ENCODE results near the gene GPR85. TPM values are rescaled to one million over a fixed set of nuclear protein-coding genes. Genes with fewer than 3 reads are reported as not detected.

Gene GPR85
- total RNA-seq, 1 experiment from 2014 or later: not detected

DNA sequence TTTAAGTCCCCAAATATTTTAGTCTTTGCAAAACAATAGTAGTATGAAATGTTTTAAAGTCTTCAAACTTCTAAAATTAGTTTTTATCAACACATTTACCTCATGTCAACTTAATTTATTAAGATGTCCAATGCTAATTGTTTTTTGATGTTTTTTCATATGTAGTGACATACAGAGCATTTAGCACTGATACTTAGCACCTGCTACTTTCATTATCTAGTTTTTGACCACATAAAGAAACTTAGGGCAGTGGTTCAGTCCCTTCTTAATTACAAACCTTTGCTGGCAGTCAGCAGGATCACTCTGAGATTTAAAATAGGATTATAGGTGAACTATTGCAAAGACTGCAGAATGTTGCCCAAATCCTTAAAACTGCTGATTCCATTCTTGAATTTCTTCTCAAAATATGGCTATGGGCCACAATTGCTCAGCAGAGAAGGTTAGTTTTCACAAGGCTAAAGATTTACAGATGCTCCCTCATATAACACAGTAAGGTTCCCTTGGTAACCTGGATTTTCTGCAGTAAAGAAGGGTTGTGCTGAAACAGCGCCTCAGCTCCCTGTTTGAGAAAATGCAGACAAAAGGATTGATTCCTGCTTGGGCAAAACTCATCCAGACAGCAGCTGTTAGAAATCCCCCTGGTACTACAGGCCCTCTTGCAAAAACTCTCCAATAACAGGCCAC, 3.4 kb downstream of the GPR85 start:
- Histone ChIP-seq H3K27me3 (ENCODE audit: control insufficient read depth, insufficient read depth, low read length) (peaks cover 13% of the 10 kb centered on the region), H3K4me3 (ENCODE audit: low read depth in 2 of 2, low read length in 2 of 2) (no peak overlapping the region), H3K4me1 (ENCODE audit: control insufficient read depth, insufficient read depth, low read length) (no peaks in the 10 kb centered on the region), H3K9me3 (ENCODE audit: control insufficient read depth, insufficient read depth, low read depth, low read length) (no peaks in the 10 kb centered on the region), H3K27ac (ENCODE audit: low read length) (no peak overlapping the region), H3K36me3 (ENCODE audit: control insufficient read depth, insufficient read depth, low read length) (no peaks in the 10 kb centered on the region)
- DNase-seq (ENCODE audit: low read depth, low spot score) (no peak), ATAC-seq (no peak)
- intact Hi-C loops (cut with micrococcal nuclease; ENCODE audit: unreplicated experiment) (no loop called here), in situ Hi-C loops (cut with HindIII; ENCODE audit: low pct_unique_long_range_greater_than_20kb, low sequenced_read_pairs) (no loop called here)
- ChIA-PET POLR2A (no interaction called here), CTCF (no interaction called here)
- BruUV-seq (replicated peaks): no TSS peak
- no peak for TF ChIP-seq SIN3A (IDR thresholded peaks at IDR 0.05; ENCODE audit: borderline replicate concordance, insufficient read depth, low read depth, low read length)
- TF ChIP-seq POLR2AphosphoS5 (IDR thresholded peaks at IDR 0.05; ENCODE audit: low read depth, low read length): no peak
- TF ChIP-seq, protein P1, sequence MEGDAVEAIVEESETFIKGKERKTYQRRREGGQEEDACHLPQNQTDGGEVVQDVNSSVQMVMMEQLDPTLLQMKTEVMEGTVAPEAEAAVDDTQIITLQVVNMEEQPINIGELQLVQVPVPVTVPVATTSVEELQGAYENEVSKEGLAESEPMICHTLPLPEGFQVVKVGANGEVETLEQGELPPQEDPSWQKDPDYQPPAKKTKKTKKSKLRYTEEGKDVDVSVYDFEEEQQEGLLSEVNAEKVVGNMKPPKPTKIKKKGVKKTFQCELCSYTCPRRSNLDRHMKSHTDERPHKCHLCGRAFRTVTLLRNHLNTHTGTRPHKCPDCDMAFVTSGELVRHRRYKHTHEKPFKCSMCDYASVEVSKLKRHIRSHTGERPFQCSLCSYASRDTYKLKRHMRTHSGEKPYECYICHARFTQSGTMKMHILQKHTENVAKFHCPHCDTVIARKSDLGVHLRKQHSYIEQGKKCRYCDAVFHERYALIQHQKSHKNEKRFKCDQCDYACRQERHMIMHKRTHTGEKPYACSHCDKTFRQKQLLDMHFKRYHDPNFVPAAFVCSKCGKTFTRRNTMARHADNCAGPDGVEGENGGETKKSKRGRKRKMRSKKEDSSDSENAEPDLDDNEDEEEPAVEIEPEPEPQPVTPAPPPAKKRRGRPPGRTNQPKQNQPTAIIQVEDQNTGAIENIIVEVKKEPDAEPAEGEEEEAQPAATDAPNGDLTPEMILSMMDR (IDR thresholded peaks at IDR 0.05): no peak
- TF ChIP-seq, protein P2, sequence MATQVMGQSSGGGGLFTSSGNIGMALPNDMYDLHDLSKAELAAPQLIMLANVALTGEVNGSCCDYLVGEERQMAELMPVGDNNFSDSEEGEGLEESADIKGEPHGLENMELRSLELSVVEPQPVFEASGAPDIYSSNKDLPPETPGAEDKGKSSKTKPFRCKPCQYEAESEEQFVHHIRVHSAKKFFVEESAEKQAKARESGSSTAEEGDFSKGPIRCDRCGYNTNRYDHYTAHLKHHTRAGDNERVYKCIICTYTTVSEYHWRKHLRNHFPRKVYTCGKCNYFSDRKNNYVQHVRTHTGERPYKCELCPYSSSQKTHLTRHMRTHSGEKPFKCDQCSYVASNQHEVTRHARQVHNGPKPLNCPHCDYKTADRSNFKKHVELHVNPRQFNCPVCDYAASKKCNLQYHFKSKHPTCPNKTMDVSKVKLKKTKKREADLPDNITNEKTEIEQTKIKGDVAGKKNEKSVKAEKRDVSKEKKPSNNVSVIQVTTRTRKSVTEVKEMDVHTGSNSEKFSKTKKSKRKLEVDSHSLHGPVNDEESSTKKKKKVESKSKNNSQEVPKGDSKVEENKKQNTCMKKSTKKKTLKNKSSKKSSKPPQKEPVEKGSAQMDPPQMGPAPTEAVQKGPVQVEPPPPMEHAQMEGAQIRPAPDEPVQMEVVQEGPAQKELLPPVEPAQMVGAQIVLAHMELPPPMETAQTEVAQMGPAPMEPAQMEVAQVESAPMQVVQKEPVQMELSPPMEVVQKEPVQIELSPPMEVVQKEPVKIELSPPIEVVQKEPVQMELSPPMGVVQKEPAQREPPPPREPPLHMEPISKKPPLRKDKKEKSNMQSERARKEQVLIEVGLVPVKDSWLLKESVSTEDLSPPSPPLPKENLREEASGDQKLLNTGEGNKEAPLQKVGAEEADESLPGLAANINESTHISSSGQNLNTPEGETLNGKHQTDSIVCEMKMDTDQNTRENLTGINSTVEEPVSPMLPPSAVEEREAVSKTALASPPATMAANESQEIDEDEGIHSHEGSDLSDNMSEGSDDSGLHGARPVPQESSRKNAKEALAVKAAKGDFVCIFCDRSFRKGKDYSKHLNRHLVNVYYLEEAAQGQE (IDR thresholded peaks at IDR 0.05; ENCODE audit: insufficient read depth in 1 of 2, low read depth in 2 of 2, low read length in 1 of 2): no peak
- TF ChIP-seq TCF7L2 (IDR thresholded peaks at IDR 0.05; ENCODE audit: low read depth, low read length): no peak

DNA sequence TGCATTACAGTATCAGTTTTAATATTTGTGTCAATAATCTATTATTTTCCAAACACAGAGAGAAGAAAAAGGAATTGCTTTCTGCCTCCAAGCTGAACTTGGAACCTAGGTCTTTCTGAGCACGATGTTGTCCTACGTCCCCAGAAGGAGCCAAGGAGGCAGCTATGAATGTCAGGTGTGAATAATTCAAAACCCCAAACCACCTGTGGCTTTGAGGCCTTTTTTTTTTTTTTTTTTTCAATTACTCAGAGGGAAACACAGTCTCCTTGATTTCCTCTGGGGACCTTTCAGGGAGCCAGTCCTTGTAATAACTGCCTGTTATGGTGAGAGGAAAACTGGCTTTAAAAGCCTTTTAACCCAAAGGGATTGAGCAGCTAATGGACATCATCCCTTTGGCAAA, 8.3 kb downstream of the GPR85 start:
- no peaks in the 10 kb centered on the region for H3K36me3 ChIP-seq (ENCODE audit: control insufficient read depth, insufficient read depth, low read length)
- TF ChIP-seq SIN3A (IDR thresholded peaks at IDR 0.05; ENCODE audit: borderline replicate concordance, insufficient read depth, low read depth, low read length) (no peak), TCF7L2 (IDR thresholded peaks at IDR 0.05; ENCODE audit: low read depth, low read length) (no peak), POLR2AphosphoS5 (IDR thresholded peaks at IDR 0.05; ENCODE audit: low read depth, low read length) (no peak)
- TF ChIP-seq, protein P2 (IDR thresholded peaks at IDR 0.05; ENCODE audit: insufficient read depth in 1 of 2, low read depth in 2 of 2, low read length in 1 of 2): no peak
- TF ChIP-seq, protein P1 (IDR thresholded peaks at IDR 0.05): no peak
- no peak overlapping the region for H3K4me3 ChIP-seq (ENCODE audit: low read depth in 2 of 2, low read length in 2 of 2)
- no TSS peak for BruUV-seq (replicated peaks)
- DNase-seq (ENCODE audit: low read depth, low spot score): no peak
- H3K9me3 ChIP-seq (ENCODE audit: control insufficient read depth, insufficient read depth, low read depth, low read length): no peaks in the 10 kb centered on the region
- H3K4me1 ChIP-seq (ENCODE audit: control insufficient read depth, insufficient read depth, low read length): no peaks in the 10 kb centered on the region
- ChIA-PET CTCF (no interaction called here), POLR2A (no interaction called here)
- in situ Hi-C loops (cut with HindIII; ENCODE audit: low pct_unique_long_range_greater_than_20kb, low sequenced_read_pairs): no loop called here
- no peak overlapping the region for H3K27ac ChIP-seq (ENCODE audit: low read length)
- no peaks in the 10 kb centered on the region; the same call in 1 of the 2 replicates for H3K27me3 ChIP-seq (ENCODE audit: control insufficient read depth, insufficient read depth, low read length)
- ATAC-seq: no peak
- intact Hi-C loops (cut with micrococcal nuclease; ENCODE audit: unreplicated experiment): no loop called here

Measured in Panc1 (cell line).